NCI-H345 treated with DMSO at 0.1 percent for 48 hours (cell line): Measurements from ENCODE around the gene KCNK1.

Experiments used
- DNase-seq: peaks from one replicate; lab custom pipeline; 2025; ENCODE audit not compliant: unreplicated experiment; lab: John Stamatoyannopoulos, UW

KCNK1 gene

DNA sequence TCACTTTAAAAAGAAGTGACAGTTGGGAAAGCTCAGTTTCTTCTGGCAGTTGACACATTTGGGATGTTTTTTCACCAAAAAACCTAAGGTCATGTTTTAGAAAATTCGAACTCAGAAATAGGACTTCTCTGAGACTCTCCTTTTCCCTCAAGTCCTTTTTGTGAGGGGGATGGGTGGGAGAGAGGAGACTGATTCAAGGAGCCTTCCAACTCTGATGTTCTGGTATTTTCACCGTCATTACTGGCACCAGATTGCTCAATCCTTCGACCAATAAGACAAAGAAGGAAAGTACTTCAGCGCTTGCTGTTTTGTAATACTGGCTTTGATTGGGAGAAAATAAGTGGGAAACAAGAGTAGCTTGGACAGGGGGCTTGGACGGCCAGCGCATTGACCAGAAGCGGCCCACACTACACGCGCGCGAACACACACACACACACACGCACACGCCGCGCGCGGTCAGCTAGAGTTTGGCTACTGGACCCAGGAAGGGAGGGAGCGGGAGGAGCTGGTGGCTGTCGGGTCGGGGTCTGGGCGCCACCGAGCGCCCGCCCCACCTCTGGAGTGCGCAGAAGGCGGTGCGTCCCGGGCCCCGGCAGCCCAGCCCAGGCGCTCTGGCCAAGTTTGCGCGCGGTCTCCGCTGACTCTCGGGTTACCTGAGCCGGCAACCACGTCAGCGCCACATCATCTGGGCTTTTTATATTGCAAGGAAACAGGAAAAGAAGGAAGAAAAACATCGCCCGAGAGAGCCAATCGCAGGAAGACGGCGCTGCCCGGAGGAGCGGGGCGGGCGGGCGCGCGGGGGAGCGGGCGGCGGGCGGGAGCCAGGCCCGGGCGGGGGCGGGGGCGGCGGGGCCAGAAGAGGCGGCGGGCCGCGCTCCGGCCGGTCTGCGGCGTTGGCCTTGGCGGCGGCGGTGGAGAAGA, at the start of gene KCNK1:
Gene KCNK1 (plus strand): TSS at position 855 of the 921 bp plus-strand sequence. CDS start 66 bp downstream, at position 921.
- DNase-seq: no peak

DNA sequence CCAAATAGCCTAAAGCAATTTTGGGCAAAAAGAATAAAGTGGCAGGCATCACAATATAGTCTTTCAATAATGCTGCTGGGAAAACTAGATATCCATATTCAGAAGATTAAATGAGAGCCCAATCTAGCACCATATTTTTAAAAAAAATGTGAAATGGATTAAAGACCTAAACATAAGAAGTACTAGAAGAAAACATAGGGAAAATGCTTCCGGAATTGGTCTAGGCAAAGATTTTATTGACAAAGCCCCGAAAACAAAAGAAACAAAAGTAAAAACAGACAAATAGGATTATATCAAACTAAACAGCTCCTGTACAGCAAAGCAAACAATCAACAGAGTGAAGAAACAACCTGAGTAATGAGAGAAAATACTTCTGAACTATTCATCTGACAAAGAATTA, 48.6 kb upstream of the KCNK1 start:
- no peak for DNase-seq

DNA sequence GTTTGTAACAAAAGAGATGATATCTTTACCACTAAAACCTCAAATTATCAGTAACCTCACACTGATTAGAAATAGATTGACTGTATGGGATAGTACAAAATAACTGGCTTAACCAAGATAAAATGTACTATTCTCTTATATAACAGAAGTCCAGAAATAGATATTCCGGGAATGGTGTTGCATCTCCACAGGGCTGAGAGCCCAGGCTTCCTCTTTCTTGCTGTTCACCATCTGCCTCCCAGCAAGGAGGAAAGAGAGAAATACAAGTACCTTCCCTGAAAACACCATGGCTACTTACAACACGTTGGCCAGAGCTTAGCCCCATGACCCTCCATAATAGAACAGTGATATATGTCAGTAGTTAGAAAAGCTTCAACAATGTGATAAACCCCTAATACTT, 47.0 kb upstream of the KCNK1 start:
- DNase-seq: no peak

DNA sequence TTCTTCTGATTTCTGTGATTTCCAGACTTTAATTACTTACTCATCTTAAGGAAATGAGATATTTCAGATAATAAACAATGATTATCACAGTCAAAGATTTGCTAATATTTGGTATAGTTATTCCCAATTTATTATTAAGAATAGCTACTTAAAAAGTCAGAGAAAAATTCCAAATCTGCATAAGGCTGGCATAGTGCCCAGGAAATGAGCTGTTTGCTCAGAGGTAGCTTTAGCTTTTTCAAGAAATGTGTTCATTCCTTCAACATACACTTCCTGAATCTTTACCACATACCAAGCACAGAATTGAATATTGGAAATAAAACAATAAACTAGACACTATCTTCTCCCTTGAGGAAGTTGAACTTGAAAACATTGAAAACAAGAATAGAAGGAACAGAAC, 44.3 kb upstream of the KCNK1 start:
- DNase-seq: no peak

DNA sequence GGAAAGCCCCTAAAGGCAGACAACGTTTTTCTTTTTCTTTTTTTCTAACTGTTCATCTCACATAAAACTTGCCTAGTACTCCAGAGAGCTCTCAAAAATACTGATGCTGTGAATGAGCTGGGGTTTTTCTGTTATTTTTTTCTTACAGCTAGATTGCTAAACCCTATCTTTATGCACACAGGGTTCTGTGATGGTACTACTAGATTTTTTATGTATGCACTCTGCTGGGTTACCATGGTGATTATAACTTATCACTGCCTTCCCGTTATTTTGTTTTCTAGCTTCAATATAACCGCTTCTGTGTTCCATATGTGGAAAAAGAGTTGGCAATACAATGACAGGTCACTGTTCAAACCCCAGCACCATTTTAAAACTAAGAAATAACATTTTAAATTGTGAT, 43.7 kb upstream of the KCNK1 start:
- DNase-seq: no peak

DNA sequence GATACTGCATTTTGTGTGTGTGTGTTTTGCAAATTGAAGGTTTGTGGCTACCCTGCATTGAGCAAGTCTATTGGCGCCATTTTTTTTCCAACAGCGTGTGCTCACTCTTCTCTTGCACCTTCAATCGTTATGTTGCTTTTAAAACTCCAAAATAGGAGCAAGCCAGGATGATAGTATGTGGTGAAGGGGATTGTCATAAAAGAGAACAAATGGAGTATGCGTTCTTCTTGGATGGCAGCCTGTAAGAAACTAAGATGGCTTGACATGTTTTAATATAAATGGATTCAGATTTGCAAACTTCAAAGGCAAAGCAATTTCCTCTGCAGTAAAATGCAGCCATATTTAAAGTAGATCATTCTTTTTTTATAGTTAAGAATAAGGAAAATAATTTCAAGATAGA, 43.2 kb upstream of the KCNK1 start:
- DNase-seq: no peak

DNA sequence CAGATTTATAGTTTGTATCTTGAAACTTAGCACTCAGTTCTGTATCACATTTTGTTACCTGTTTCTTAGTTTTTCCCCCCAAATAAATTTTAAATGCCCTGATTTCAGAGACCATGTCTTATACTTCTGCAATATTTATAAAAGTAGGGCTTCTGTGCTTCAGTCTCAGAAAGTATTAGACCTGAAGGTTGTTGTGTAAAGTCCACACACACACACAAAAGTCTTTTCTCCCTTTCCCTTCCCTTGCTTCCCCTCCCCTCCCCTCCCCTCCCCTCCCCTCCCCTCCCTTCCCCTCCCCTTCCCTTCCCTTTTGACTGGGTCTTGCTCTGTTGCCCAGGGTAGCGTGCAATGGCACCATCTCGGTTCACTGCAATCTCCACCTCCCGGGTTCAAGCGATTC, 41.0 kb upstream of the KCNK1 start:
- DNase-seq: no peak

DNA sequence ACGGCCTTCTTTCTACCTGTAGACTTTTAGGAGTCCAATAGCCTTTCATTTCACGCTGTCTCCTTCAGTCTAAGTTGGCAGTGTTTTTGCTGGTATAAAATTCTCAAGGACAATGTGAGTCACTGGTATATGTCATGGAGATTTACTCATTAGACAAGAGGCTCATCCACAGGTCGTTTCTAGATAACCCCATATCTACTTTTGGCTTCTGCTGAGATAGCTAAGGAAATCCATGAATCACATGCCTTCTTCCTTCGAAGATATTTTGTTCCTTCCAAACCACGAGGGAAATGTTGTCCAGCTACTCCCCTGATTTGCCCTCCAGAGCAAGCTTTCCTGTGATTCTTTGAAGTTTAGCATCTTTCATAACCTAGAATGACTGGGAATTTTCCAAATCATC, 38.5 kb upstream of the KCNK1 start:
- DNase-seq: no peak

DNA sequence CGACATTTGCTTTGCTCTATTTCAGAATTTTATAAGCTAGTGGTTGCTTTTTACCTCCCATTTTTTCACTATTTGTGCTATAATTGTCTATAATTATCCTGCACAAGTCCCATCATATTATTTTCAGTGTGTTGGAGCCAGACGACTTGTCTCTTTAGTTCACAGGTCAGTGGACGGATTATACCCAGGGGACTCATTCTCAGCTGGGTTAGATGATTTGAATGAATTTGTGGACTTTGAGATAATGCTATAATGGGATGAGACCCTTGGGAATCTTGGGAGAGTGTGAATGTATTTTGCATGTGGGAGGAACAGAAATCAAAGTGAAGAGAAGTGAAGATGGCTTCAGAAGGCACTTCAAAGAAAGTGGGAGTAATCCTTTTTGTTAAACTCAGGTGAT, 31.5 kb upstream of the KCNK1 start:
- DNase-seq: no peak

DNA sequence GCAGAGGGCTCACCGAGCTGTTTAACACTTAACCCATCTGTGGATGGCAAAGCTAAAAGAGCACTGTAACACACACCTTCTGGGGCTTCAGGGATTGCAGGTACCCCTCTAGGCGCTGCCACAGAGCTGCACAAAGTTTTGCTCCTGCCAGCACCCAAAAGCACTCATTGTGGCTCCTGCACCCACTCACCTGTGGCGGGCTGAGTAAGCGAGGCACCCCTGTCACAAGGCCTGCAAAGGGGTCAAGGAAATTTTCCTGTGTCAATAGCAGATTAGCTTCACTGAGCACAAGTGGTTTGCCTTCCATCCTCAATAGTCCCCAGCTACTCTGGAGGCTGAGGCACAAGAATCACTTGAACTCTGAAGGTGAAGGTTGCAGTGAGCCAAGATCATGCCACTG, 29.5 kb upstream of the KCNK1 start:
- DNase-seq: no peak

DNA sequence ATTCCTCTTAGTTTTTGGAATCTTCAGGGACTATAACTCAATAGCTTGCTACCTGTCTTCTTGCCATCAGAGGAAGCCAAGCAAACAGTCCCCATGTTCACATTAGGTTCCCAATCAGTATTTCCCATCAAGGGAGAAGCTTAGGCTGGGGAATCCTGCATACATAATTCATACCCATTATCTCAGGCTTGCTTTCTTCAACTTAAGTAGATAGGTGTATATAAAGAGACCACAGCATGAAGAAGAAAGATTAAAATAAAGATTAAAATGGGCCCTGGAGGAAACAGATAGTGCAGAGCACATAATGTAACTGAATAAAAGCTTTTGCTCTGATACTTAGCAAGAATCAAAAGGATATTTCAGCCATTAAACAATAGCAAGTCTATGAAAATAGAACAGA, 29.0 kb upstream of the KCNK1 start:
- no peak for DNase-seq

DNA sequence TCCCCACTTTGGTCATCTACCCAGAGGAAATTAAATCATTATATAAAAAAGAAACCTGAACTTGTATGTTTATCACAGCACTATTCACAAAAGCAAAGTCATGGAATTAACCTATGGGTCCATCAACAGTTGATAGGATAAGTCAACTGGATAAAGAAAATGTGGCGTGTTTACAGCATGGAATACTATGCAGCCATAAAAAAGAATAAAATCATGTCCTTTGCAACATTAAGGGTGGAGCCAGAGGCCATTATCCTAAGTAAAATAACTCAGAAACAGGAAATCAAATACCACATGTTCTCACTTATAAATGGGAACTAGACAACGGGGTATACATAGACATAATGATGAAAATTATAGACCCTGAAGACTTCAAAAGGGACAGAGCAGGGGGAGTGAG, 27.6 kb upstream of the KCNK1 start:
- no peak for DNase-seq

DNA sequence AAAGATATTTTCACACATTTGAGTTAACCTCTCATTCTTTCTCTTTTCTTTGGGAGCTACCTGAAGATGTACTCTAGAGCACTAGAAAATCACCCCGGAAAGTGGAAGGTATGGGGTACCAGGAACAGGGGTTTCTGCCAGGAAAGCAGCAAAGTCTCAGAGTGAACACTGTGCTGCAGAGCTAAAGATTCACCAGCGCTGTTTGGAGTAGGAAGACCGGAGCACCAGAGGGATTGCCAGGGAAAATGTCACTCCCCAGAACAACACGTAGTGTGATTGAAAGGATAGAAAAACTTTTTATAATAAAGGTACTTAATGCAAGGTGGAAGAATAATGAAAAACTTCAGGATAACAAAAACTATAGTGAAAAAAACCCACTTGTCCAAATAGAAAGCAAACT, 26.7 kb upstream of the KCNK1 start:
- DNase-seq: no peak

DNA sequence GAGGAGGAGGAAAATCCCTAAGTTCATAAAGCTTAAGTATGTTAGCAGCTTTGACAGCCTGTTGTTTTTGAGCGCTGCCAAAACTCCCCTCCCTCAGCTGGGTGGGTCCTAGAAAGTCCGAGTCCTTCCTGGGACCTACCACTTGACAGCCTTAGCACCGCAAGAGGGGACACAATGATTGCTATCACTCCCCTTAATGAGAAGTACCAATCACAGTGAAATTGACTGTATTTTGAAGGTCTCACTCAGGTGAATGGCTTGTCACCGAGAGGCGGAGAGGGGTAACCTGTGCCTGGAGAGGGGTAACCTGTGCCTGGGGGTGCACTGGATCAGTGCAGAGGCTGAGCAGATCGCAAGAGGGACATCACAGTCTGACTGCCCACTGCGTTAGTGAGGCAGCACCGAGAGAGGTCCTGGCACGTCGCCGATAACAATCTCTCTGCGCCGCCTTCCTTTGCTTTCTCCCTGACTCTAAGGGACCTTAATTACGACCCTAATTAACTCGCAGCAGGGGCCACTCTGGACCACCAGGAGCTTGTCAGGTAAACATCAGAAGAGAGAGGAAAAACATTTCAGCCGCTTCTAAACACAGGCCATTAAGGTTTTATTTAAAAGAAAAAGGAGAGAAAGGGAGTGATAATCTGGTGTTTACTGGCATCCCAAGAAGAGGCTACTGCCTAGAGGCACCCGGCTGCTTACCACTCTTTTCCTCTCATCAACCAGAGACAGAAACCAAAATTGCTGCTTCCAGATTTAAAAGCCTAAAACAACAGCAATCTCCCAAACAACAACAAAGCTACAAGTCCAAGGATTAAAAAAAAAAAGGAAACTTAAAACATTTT, 25.7 kb upstream of the KCNK1 start:
- DNase-seq: no peak

DNA sequence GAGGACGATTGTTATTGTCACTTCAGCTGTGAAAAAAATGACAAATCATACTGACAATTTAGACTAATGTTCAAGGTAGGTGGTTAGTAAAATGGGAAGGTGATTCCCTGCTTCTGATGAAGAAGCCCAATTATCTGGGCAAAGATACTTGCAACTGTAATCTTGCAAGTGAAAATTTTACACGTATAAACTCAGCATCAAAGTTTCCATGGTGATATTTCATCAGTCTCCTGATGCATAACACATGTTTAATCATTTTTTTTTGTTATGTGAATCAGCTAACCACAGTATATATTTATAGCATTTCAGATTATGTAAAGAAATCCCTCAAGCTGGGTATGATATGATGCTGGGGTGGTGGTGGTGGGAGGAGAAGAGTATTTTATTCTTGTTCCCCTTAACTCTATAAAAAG, 16.4 kb upstream of the KCNK1 start:
- DNase-seq: no peak

DNA sequence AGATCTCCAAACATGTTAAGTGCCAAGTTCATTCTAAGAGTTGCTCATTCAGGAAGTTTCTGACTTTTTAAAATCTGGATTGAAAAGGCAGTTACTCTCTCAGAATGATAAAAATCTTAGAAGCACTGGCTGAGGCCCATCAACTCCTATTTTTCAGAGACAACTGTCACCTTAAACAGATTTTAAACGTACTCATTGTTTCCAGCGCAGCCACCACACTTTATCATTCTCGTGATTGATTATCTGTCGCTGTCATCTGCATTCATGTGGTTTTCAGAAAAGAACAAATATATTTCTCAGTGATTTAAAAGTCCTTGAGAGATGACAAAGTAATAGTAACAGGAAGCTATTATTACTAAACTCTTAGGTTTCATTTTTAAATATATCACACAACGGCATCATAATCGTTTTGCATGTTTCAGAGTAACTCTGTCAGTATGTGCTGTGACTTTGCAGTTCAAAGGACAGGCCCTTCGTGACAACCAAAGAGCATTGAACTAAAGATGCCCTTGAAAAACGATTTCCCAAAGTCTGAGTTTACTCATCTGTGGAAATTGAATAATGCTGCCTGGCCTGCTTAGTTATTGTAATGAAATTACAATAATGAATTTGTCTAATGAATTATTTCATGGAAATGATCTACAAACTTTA, 14.9 kb upstream of the KCNK1 start:
- DNase-seq: no peak

DNA sequence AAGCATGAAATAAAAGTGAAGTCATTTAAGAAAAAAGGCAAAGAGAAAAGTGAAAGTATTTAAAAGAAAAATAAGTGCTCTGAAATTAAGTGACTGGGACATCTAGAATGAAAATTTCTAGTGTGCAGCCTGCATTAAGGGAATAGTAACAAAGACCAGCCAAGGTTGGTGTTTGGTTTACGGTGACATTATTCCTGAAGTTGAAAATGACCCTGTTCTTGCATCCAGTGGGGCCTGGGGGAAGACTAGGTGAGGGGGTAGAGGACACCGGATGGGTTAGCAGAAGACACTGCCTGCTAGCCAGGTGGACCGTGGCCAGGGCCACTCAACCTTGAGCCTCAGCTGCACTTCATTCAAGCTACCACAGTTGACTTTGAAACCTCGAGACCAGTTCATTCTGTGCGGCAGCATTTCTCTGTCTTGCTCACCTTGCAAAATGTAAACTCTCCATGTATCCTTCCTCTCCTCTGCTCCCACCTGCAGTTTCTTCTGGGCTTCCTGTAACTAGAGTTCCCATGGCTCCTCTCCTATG, 14.3 kb upstream of the KCNK1 start:
- no peak for DNase-seq

DNA sequence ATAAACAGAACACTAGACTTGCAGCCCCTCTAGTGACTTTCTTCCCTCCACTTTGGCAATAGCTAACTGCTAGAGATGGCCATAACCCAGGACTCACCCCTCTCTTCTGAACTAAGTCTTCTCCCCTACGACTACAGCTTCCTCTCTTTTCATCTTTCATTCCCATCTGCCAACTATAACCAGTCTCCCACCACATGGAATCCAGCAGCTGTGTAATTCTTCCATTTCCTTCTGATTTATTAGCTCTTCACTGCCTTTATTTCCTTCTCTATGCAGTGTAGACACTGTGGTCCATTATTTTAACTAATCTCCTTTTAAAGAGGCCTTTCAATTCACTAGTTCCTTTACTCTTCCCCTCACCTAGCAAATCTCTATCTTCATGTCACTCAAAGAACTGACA, 13.4 kb upstream of the KCNK1 start:
- DNase-seq: no peak

DNA sequence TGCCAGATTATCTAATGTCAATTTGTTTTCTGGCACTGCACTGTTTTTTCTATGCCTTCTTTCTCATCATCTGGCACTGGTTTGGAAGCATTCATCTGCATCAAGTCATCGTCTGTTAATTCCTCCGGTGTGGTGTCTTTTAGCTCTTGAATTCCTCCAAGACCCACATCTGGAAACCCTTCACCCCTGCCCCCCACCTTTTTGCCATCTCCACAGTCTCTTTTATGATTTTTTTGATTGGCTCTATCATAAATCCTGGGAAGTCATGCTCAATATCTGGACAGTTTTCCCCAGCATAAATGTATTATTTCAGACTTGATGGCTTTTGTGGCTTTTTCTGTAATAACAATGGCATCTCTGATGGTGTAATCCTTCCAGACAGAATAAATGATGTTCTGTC, 10.4 kb upstream of the KCNK1 start:
- DNase-seq: no peak

DNA sequence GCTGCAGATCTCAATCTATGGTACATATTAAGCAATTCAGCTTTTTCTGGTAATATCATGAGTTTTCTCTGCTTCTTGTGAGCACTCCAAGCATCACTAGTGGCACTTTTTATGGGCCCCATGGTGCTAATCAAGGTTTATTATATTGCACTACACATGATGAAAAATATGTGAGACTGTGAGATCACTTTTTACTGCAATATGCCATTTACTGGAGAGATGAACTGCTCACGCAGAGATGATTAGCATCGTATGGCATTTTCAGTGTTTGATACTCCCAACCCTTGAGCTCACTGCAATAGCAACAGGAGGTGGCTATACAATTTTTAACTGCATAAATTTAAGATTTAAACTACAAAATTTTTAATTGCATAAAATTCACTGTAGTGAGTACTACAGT, 8.7 kb upstream of the KCNK1 start:
- no peak for DNase-seq

DNA sequence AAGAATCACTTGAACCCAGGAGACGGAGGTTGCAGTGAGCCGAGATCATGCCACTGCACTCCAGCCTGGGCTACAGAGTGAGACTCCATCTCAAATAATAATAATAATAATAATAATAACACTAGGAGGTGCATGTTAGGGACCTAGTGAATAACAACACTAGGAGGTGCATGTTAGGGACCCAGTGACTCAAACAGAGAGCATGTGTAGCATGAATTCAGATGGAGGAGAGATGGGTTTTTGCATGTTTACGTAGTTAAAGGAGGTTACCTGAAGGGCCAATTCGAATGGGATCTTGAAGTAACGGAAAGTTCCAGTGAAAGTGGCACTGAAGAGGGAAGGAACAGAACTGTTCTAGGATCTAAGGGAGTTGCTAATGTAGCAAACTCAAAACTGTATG, 7.1 kb upstream of the KCNK1 start:
- no peak for DNase-seq
